GM12891 (cell line): ENCODE data around the gene OXER1.

Experiments
- DNase-seq: peaks from one replicate; pipeline ENCODE4 v3.0.0; 2011; ENCODE audit warnings: low spot score; ENCODE audit not compliant: insufficient read length
- FAIRE-seq: peaks from 2 replicates; lab custom pipeline; 2011; peaks lifted over from hg19 to GRCh38; lab: Jason Lieb, UNC
- PAX5 ChIP-seq: IDR thresholded peaks from 2 replicates; pipeline ENCODE4 v1.6.1; 2011; ENCODE audit warnings: low read length, moderate library complexity, mild to moderate bottlenecking; ENCODE audit not compliant: insufficient read depth, severe bottlenecking
- POLR2A ChIP-seq: IDR thresholded peaks from 2 replicates; pipeline ENCODE4 v1.6.1; 2011; ENCODE audit warnings: low read depth, low read length, control low read depth
- POLR2AphosphoS5 ChIP-seq: IDR thresholded peaks from 2 replicates; pipeline ENCODE4 v1.6.1; 2011; ENCODE audit warnings: low read depth, low read length, control low read depth
- POU2F2 ChIP-seq: IDR thresholded peaks from 2 replicates; pipeline ENCODE4 v1.6.1; 2011; ENCODE audit warnings: low read depth, mild to moderate bottlenecking, control low read depth, low read length, moderate library complexity
- SPI1 ChIP-seq: IDR thresholded peaks from 2 replicates; pipeline ENCODE4 v1.6.1; 2011; ENCODE audit warnings: low read depth, low read length, control low read depth
- TAF1 ChIP-seq: IDR thresholded peaks from 2 replicates; pipeline ENCODE4 v1.6.1; 2011; ENCODE audit warnings: low read depth, low read length, control low read depth

The OXER1 gene

GRCh38 chr2:42754021-42754775 lies 9.7 kb downstream of the OXER1 start:
- DNase-seq (no peak), FAIRE-seq (peak; percentile 94)
- no peak for TF ChIP-seq POU2F2
- no peak for TF ChIP-seq SPI1
- TF ChIP-seq TAF1 = no peak
- TF ChIP-seq POLR2AphosphoS5 = no peak
- TF ChIP-seq POLR2A = no peak
- TF ChIP-seq PAX5 = no peak

DNA sequence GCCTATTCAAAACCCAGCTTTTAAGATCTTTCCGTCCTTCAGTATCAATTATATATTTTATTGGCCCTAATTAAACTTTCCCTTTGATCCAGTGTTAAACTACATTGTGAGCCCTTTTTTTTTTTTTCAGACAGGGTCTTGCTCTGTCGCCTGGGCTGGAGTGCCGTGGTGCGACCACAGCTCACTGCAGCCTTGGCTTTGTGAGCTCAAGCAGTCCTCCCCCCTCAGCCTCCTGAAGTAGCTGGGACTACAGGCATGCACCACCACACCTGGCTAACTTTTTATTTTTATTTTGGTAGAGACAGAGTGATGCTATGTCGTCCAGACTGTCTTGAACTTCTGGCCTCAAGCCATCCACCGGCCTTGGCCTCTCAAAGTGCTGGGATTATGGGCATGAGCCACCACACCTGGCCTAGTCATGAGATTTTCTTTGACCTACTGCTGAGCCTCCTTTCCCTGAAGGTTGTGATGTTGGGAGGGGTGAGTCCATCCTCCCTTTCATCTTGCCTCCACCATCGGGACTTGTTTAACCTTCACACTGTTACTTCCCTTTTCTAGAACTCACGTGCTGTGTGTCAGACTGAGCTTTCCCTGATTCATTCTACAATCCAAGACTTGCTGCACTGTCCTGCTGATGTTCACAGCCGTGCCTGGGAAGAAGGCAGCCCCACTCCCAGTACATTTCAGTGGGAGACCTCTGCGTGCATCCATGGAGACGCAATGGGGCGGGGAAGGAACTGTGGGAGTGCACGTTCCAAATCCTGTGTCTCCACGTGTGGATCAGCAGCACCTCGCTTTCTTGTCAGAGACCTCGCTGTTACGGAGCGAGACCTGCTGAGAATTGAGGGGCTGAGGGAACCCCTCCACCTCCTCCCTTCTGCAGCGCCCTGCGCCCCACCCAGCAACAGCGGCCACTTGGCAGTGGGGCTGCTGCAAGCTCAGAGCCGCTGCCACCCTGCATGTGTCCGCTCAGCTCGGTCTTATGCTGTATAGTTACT lies 10.8 kb downstream of the OXER1 start:
- DNase-seq (no peak), FAIRE-seq (peak; percentile 87)
- no peak for TF ChIP-seq POU2F2
- no peak for TF ChIP-seq POLR2A
- no peak for TF ChIP-seq TAF1
- no peak for TF ChIP-seq POLR2AphosphoS5
- TF ChIP-seq PAX5 = no peak
- TF ChIP-seq SPI1 = no peak

- FAIRE-seq = peak; percentile 91
- no peak for TF ChIP-seq TAF1
- no peak for TF ChIP-seq POLR2AphosphoS5
- TF ChIP-seq SPI1 = peak; percentile 98
- no peak for DNase-seq
These were observed 11.6 kb downstream of the OXER1 start for GRCh38 chr2:42752314-42752713.

- no peak for FAIRE-seq
- no peak for DNase-seq
- no peak for TF ChIP-seq POU2F2
- no peak for TF ChIP-seq POLR2A
- no peak for TF ChIP-seq POLR2AphosphoS5
- TF ChIP-seq SPI1 = no peak
- TF ChIP-seq PAX5 = no peak
- no peak for TF ChIP-seq TAF1
These were observed 15.1 kb downstream of the OXER1 start for GRCh38 chr2:42748840-42749239.

DNA sequence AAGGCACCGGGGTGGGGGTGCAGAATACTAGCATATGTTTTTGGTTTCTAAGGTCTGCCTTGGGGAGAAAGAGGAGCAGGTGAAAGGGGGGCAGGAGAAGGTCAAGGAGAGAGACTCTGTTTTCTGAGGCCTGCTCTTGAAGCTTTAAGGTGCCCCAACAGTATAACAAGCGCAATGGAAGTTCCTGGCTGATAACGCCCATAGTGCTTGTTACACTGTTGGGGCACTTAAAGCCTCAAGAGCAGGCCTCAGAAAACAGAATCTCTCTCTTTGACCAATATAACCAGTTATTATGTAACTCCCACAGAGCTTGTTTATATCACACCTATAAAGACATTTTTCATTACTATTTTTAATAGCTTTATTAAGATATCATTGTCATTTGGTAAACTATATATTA lies 16.5 kb downstream of the OXER1 start:
- FAIRE-seq = no peak

GRCh38 chr2:42744545-42745082 lies 19.3 kb downstream of the OXER1 start:
- FAIRE-seq = no peak
- no peak for TF ChIP-seq POU2F2
- no peak for DNase-seq

More for the DNA sequence above, 16.5 kb downstream of the OXER1 start:
- DNase-seq = no peak
- TF ChIP-seq POU2F2 = no peak
- no peak for TF ChIP-seq POLR2A
- TF ChIP-seq TAF1 = no peak
- no peak for TF ChIP-seq PAX5
- TF ChIP-seq SPI1 = no peak
- TF ChIP-seq POLR2AphosphoS5 = no peak

- DNase-seq (no peak), FAIRE-seq (no peak)
These were observed 20.3 kb downstream of the OXER1 start for GRCh38 chr2:42743659-42743990.

DNA sequence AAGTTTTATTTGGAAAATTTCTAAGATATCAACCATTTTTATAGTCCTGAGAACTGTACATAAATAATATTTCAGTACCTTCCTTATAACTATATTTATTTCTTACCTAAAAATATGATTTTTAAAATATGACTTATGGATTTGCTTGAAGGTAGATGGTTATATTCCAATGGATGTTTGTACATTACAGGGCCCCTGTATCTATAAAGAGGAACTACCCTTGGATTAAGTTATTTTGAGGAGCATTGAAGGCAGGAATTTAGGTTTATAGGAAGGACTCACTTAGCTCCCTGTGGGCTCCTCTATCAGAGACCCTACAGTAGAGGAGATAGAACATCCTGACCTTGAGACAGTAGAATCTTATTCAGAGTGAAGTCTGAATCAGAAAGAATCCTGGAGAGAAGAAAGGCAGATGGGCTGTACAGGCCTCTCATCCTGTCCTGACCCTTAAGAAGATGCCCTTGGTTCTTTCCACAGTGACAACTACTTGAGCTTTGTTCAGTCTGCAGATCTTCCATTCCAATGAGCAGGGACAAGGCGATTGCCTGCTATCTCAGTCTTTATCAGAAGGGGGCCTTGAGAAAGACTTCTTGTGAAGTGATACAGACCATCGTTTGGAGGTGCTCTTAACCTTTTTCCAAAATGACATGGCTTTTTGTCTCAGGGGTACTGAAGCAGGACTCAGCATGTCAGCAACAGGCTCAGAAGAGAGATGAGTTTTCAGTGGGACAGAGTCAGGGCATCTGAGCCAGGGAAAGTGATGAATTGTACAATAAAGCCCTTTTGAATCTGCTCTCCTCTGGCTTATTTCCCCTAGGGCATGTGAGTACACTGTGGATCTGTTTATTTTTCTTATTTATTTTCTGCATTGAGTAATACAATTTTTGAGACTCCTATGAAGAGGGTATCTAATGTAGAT lies 20.9 kb downstream of the OXER1 start:
- no peak for FAIRE-seq
- no peak for DNase-seq
- no peak for TF ChIP-seq TAF1
- TF ChIP-seq PAX5 = no peak
- TF ChIP-seq POLR2AphosphoS5 = no peak
- no peak for TF ChIP-seq POU2F2
- no peak for TF ChIP-seq SPI1
- no peak for TF ChIP-seq POLR2A

More at GRCh38 chr2:42743659-42743990, 20.3 kb downstream of the OXER1 start:
- no peak for TF ChIP-seq POLR2AphosphoS5
- TF ChIP-seq SPI1 = no peak
- no peak for TF ChIP-seq PAX5
- no peak for TF ChIP-seq POLR2A
- TF ChIP-seq POU2F2 = no peak
- TF ChIP-seq TAF1 = no peak

GRCh38 chr2:42741140-42741539 lies 22.8 kb downstream of the OXER1 start:
- DNase-seq (no peak), FAIRE-seq (no peak)
- TF ChIP-seq SPI1 = no peak
- TF ChIP-seq TAF1 = no peak
- TF ChIP-seq POLR2AphosphoS5 = no peak
